Body of pancreas (tissue), 4 donors: ENCODE data around the gene MTRF1L. TPM values are rescaled to one million over a fixed set of nuclear protein-coding genes. Genes with fewer than 3 reads are reported as not detected.
A peak's percentile ranks its signal among the peaks of the same experiment; 100 is the strongest.

Experiments
- ATAC-seq: fragments of 150-250 bp; one replicate; pipeline ENCODE4 v1.9.1; 2016
- DNase-seq, 4 donors: peaks; one replicate each; pipeline ENCODE4 v3.0.0-alpha.2; 2019
- H3K27ac ChIP-seq, 4 donors: fragments of 200-600 bp; sonication (generic); 1 replicate in 3 of 4; 2 replicates in 1 of 4; pipeline versions ENCODE4 v1.5.1 to v1.6.1; 2016 to 2019; ENCODE audit warnings: mild to moderate bottlenecking in 1 of 4, mixed read lengths in 1 of 4, moderate library complexity in 1 of 4
- H3K27me3 ChIP-seq, 2 donors: fragments of 200-600 bp; sonication (generic); one replicate each; pipeline ENCODE4 v1.6.0; 2016; ENCODE audit warnings: mild to moderate bottlenecking in 1 of 2
- H3K36me3 ChIP-seq, 2 donors: fragments of 200-600 bp; sonication (generic); replicated peaks in 1 of 2; 2 replicates each; pipeline ENCODE4 v1.5.1; 2016; ENCODE audit warnings: low read depth in 2 of 2; ENCODE audit not compliant: insufficient read depth in 1 of 2
- H3K4me1 ChIP-seq: fragments of 200-600 bp; sonication (generic); one replicate; pipeline ENCODE4 v1.6.0; 2016
- H3K4me3 ChIP-seq, 2 donors: fragments of 200-600 bp; sonication (generic); 1 replicate in 1 of 2; 2 replicates in 1 of 2; pipeline ENCODE4 v1.5.1; 2016 to 2019
- H3K9me3 ChIP-seq, 3 donors: fragments of 200-600 bp; sonication (generic); 1 replicate in 2 of 3; 2 replicates in 1 of 3; pipeline ENCODE4 v1.5.1; 2016
- POLR2A ChIP-seq, 3 donors: fragments of 450-650 bp; IDR thresholded peaks; one replicate each; pipeline ENCODE4 v1.6.1; 2016; ENCODE audit warnings: antibody characterized with exemption in 3 of 3, mild to moderate bottlenecking in 2 of 3
- WGBS, 2 donors: methylation state at CpG; one replicate each; pipeline ENCODE4 v1.1.5; 2017; 5-methylcytosine and 5-hydroxymethylcytosine counted together
- intact Hi-C: fragments of 100-400 bp; cut with DNase I; formaldehyde crosslinking; loops from one replicate; pipeline ENCODE4 v1.15.1; 2023
- total RNA-seq, 2 donors: library from RNA; depleted of rRNA; stranded (reverse); fragments of >200 nt; gene quantifications; one replicate each; pipeline ENCODE4 v1.1.0, GENCODE V29; 2016
- TF ChIP-seq, protein P1 (sequence below), 7 experiments: fragments of 450-650 bp in 4 of 7; fragments of 200-600 bp in 3 of 7; sonication (generic) in 3 of 7; IDR thresholded peaks; one replicate each; pipeline ENCODE4 v1.5.1; 2016 to 2019; ENCODE audit warnings: antibody characterized with exemption in 7 of 7

MTRF1L gene
- total RNA-seq, 2 donors from 2014 or later: 8.6 to 22.7 TPM

DNA sequence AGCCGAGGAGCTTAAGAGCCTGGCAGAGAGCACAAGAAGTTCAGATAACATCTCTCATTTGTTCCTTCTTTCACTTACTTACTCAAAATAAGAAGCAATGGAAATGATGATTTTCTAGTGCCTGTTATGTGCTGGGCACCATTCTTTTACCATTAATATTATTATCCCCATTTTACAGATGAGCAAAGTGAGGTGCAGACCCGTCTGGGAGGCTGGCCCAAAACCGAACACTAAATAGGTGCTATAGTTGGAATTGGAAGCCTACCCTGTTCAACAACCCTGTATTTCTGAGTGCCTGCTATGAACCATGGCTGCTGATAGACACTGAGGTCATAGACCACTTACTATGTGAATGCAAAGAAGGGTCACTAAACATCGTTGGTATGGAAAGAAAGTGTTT lies 25.0 kb upstream of the MTRF1L start:
- DNase-seq (no peak), ATAC-seq (no peak)
- intact Hi-C loops: no loop called here
- TF ChIP-seq, protein P1, sequence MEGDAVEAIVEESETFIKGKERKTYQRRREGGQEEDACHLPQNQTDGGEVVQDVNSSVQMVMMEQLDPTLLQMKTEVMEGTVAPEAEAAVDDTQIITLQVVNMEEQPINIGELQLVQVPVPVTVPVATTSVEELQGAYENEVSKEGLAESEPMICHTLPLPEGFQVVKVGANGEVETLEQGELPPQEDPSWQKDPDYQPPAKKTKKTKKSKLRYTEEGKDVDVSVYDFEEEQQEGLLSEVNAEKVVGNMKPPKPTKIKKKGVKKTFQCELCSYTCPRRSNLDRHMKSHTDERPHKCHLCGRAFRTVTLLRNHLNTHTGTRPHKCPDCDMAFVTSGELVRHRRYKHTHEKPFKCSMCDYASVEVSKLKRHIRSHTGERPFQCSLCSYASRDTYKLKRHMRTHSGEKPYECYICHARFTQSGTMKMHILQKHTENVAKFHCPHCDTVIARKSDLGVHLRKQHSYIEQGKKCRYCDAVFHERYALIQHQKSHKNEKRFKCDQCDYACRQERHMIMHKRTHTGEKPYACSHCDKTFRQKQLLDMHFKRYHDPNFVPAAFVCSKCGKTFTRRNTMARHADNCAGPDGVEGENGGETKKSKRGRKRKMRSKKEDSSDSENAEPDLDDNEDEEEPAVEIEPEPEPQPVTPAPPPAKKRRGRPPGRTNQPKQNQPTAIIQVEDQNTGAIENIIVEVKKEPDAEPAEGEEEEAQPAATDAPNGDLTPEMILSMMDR (IDR thresholded peaks at IDR 0.05): no peak
- no peak for TF ChIP-seq POLR2A (IDR thresholded peaks at IDR 0.05)
- 63 to 66% methylated on average over 4 of the region's 4 CpGs for WGBS, 2 donors
- Histone ChIP-seq H3K9me3 (no peaks in the 10 kb centered on the region), H3K36me3 (no peaks in the 10 kb centered on the region), H3K27ac (no peak overlapping the region), H3K4me3 (no peak overlapping the region), H3K4me1 (peaks cover 18% of the 10 kb centered on the region), H3K27me3 (no peaks in the 10 kb centered on the region)

DNA sequence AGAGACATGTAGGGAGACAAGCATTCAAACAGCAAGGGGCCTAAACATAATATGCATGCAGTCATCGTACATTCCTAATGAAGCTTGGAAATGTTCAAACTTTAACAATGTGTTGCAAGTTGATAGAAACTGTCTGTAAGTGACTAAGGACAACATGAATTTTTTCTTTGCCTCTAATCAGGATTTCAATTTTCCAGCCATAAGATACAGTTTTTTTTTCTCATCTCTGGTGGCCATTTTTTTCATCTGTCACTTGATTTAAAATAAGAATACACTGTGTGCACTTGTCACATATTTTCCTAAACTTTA lies 22.2 kb upstream of the MTRF1L start:
- Histone ChIP-seq H3K27ac (no peak overlapping the region), H3K36me3 (no peaks in the 10 kb centered on the region), H3K4me3 (no peak overlapping the region), H3K27me3 (no peaks in the 10 kb centered on the region), H3K4me1 (peaks cover 4% of the 10 kb centered on the region), H3K9me3 (no peaks in the 10 kb centered on the region)
- intact Hi-C loops: loop anchor here (5.0 kb wide), 1 partner anchor 157 kb away; no protein-coding TSS in a partner anchor
- ATAC-seq: no peak
- no peak for TF ChIP-seq POLR2A (IDR thresholded peaks at IDR 0.05)
- TF ChIP-seq, protein P1 (IDR thresholded peaks at IDR 0.05): peak in 2 of 7 experiments; percentile 2 to 30
- WGBS, 2 donors: 0 to 4% methylated on average over 1 of the region's 1 CpG
- no peak for DNase-seq

DNA sequence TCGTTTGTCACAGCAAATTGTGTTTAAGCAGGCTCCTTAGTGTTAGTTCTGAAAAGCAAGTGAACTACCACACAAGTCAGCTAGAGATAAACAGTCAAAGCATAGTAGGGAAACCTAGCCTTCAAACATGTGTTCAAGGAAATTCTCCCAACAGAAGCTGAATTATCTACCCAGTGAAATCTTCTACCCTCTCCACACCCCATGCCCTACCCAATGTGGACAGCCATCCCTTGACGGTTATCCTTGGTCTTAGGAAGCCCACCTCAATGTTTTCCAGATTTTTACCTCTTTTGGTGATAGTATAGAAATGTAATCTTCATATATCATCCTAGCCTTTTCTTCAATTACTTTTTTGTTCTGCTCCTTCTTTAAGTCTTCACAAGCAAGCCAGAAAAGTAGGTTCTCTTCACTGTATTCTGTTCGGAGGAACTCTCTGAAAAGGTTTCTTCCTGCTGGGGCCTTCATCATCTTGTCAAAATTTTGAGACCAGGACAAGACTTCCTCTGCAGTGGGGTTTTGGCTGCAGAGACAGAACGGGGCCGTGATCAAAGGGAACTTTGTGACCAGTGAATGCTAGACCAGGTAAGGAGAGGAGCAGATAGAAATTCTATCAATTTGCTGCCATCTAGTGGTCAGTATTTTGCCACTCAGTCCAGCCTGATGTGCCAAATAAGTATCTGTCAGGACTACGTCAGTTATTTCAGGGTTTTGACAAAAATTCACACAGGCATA lies 21.6 kb upstream of the MTRF1L start:
- Histone ChIP-seq H3K4me3 (no peak overlapping the region), H3K4me1 (peaks cover 4% of the 10 kb centered on the region), H3K27ac (no peak overlapping the region), H3K36me3 (no peaks in the 10 kb centered on the region), H3K9me3 (no peaks in the 10 kb centered on the region), H3K27me3 (no peaks in the 10 kb centered on the region)
- intact Hi-C loops: loop anchor here (5.0 kb wide), 1 partner anchor 157 kb away; no protein-coding TSS in a partner anchor
- ATAC-seq: peak; percentile 91
- peak; percentile 38 to 61 (median 48) for DNase-seq
- WGBS, 2 donors: 29 to 39% methylated on average over 6 of the region's 6 CpGs
- TF ChIP-seq, protein P1 (IDR thresholded peaks at IDR 0.05): peak; percentile 71 to 81 (median 75)
- TF ChIP-seq POLR2A (IDR thresholded peaks at IDR 0.05): no peak

DNA sequence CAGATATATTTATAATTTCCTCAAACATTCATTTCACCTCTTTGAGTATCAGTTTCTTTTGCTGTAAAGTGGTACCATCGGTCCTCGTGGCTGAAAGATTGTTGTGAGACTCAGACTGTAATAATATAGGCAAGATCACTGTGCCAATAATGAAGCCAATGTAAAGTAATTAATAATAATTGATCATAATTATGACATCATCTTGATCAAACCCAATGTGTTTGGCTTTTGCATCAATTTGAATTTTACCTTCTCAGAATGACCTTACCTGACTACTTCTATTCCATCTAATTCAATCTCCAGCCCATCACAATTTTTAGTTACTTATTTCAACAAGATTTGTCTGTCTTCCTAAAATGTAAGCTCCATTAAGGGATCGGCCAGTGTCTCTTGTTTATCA lies 15.8 kb upstream of the MTRF1L start:
- DNase-seq (no peak), ATAC-seq (no peak)
- Histone ChIP-seq H3K27ac (no peak overlapping the region), H3K27me3 (no peaks in the 10 kb centered on the region), H3K9me3 (no peaks in the 10 kb centered on the region), H3K4me1 (no peaks in the 10 kb centered on the region), H3K36me3 (no peaks in the 10 kb centered on the region), H3K4me3 (no peak overlapping the region)
- intact Hi-C loops: no loop called here
- 74 to 88% methylated on average over 3 of the region's 3 CpGs for WGBS, 2 donors
- no peak for TF ChIP-seq POLR2A (IDR thresholded peaks at IDR 0.05)
- TF ChIP-seq, protein P1 (IDR thresholded peaks at IDR 0.05): no peak

DNA sequence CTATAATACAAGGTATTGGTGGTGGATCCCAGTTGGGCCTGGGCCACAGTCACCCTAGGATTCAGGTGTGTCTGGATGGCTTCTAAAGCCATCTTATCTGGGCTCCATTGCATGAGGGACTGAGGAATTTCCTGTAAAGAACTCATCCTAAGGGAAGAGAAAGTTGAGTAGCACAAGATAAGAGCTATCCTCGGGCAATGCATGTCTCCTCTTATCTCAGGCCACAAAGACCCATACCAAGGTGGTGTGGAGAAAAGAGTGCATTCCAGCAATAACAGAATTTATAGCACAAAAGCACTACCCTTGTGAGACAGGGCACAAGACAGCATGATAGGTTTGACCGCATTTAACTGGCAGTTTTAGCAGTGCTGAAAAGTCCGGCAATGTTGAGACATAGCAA lies 14.3 kb upstream of the MTRF1L start:
- TF ChIP-seq, protein P1 (IDR thresholded peaks at IDR 0.05): no peak
- no peak for TF ChIP-seq POLR2A (IDR thresholded peaks at IDR 0.05)
- no peak for DNase-seq

More for the DNA sequence above, 14.3 kb upstream of the MTRF1L start:
- Histone ChIP-seq H3K27ac (no peak overlapping the region), H3K27me3 (no peaks in the 10 kb centered on the region), H3K9me3 (no peaks in the 10 kb centered on the region), H3K4me3 (no peak overlapping the region), H3K4me1 (no peaks in the 10 kb centered on the region), H3K36me3 (no peaks in the 10 kb centered on the region)
- intact Hi-C loops: no loop called here
- WGBS, 2 donors: 68 to 79% methylated on average over 3 of the region's 3 CpGs
- no peak for ATAC-seq
